Hepatic stellate cell (primary cell): ENCODE results near the gene SCAMP1.
A peak's percentile ranks its signal among the peaks of the same experiment; 100 is the strongest.
"Not testable (repeated sequence)": the region's sequence is repeated elsewhere in the genome, so short reads cannot be mapped to it uniquely, and the experiment has no call there.

Source experiments
- DNase-seq: peaks from one replicate; pipeline ENCODE4 v3.0.0; 2011; ENCODE audit warnings: low spot score

Gene SCAMP1

GRCh38 chr5:78429332-78429980, 69.0 kb downstream of the SCAMP1 start:
- no peak for DNase-seq

DNA sequence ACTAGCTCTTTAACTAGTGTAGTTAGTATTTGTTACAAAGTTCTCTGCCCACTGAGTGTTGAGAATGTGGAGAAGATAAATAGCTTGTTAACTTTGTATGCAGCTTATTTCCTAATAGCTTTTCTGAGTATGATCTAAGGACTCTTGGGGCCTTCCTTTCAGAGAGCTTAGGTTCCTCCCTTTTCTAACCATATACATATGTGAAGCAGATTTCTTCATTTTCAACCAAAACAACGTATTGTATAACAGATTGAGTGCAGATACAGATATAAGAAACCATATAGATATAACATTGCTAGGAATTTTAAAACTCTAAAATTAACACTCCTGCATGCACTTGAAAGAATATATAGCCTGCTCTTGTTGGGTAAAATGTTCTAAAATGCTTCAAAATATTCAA, 70.4 kb downstream of the SCAMP1 start:
- no peak for DNase-seq

DNA sequence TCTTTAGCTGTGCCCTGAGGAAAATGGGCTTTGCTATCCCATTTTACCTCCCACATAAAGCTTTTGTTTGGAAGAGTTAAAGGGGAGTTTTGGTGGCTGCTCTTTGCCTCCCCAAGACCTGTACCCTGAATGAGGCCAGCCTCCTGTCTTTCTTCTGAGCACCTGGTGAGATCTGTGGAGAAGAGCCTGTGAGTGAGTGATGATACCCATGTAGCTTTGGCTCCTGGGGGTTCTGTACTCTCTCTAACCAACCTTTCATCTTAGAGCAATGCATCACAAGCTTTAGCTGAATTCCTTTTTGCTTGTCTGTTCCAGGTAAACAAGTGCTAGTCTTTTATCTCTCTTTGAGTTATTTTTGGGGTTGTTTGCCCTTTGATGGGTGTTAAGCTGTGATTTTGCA, 73.6 kb downstream of the SCAMP1 start:
- no peak for DNase-seq

- no peak for DNase-seq
Measured at GRCh38 chr5:78447775-78448424, 87.5 kb downstream of the SCAMP1 start.

GRCh38 chr5:78449103-78449502, 88.7 kb downstream of the SCAMP1 start:
- DNase-seq = no peak

DNA sequence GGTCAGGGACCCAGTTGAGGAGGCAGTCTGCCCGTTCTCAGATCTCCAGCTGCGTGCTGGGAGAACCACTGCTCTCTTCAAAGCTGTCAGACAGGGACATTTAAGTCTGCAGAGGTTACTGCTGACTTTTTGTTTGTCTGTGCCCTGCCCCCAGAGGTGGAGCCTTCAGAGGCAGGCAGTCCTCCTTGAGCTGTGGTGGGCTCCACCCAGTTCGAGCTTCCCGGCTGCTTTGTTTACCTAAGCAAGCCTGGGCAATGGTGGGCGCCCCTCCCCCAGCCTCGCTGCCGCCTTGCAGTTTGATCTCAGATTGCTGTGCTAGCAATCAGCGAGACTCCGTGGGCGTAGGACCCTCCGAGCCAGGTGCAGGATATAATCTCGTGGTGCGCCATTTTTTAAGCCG, 97.1 kb downstream of the SCAMP1 start:
- DNase-seq = not testable (repeated sequence)

DNA sequence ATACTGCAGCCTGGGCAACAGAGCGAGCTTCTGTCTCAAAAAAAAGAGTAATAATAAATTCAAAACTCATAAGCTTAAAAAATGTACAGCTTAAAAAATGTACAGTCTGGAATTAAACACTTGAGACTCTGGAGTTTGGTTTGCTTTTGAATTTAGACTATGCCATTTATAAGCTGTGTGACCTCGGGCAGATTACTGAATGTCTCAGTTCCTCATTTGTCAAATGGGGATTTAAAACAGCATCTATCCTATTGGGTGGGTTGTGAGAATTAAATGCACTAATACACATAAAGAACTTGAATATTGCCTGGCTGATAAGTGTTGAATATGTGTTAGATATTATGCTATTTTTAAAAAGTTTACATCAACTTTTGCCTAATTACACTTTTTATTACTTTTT, 98.4 kb downstream of the SCAMP1 start:
- DNase-seq = no peak

DNA sequence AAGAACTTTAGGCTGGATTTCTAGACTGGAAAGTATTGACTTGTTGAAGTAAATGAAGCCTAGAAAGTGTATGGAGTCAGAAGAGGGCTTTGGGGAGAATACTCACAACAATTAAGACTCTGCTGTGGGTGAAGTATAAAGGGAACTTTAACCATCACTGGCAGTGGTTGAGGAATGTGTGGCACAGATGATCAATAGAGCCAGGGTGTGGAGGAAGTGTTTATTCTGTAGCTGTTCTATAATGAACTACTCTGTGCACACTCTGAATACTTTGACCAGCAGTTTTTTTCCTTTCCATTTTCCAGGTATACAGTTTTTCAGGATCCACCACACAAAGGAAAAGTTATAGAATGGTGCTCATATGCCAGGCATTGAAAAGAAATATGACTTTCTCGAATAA, 106.7 kb downstream of the SCAMP1 start:
- DNase-seq = no peak

GRCh38 chr5:78467752-78468357, 107.4 kb downstream of the SCAMP1 start:
- DNase-seq = peak; percentile 16

- no peak for DNase-seq
Measured at GRCh38 chr5:78471896-78472295, 111.5 kb downstream of the SCAMP1 start.

- DNase-seq = no peak
Measured at GRCh38 chr5:78472469-78473106, 112.2 kb downstream of the SCAMP1 start.

- no peak for DNase-seq
Measured at GRCh38 chr5:78473751-78474150, 113.3 kb downstream of the SCAMP1 start.

DNA sequence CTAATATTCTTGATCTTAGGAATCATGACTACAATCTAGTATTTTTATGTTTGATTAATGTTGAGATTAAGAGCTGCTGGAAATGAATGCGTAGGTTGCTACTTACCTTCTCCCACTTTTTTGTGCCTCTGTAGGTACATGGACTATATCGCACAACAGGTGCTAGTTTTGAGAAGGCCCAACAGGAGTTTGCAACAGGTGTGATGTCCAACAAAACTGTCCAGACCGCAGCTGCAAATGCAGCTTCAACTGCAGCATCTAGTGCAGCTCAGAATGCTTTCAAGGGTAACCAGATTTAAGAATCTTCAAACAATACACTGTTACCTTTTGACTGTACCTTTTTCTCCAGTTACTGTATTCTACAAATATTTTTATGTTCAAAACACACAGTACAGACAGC, 115.0 kb downstream of the SCAMP1 start:
- DNase-seq = no peak

DNA sequence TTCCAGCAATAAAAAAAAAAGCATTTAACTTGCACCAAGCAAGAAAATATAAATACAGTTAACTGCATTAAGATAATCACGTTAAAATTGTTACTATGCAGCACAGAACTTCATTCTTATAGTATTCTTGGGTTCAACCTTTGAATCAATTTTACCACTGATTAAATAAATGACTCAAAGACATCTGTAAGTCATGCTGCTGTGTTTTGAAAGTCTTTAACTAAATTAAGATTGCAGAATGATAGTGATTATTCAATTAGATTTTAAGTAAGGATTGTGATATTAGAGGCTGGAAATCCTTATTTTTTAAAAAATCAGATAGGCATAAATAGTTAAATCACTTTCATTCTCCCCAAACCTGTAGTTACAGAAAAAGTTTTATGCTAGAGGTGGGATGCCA, 116.4 kb downstream of the SCAMP1 start:
- DNase-seq = no peak

DNA sequence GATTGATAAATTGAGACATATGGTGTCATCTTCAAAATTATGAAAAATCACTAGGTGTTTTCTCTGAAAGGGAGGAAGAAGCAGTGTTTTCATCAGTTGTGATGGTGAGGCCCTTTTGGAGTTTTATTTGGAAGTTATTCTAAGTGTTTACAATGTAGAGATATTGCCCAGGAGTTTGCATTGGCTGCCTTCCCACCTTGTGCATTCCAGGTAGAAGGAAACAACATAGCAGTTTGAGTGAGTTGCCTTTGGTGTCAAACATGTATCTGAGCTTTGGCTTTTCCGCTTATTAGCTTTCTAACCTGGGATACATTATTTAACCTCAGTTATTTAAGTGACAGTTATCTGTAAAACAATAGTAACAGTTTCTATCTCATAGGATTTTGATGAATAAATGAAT, 122.5 kb downstream of the SCAMP1 start:
- DNase-seq = no peak

- no peak for DNase-seq
Measured at GRCh38 chr5:78483809-78484521, 123.5 kb downstream of the SCAMP1 start.

DNA sequence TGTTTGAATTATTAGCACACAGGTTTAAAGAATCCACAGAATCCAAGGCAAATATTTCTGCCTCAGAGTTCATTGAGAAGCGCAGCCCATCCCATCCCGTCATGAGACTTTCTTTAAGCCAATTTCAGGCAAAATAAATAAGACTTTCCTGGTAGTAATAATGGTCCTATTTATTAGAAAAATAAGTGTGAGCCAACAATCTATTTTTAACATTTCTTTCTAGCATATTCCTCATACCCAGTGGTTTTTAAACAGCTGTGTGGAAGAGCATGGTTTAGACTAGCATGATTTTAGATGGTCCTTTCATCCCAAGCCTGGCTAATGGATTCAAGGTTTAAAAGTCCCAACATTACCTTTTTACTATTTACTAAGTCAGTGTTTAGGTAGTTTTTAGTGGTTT, 125.8 kb downstream of the SCAMP1 start:
- DNase-seq = no peak

GRCh38 chr5:78487846-78488245, 127.4 kb downstream of the SCAMP1 start:
- DNase-seq = no peak

DNA sequence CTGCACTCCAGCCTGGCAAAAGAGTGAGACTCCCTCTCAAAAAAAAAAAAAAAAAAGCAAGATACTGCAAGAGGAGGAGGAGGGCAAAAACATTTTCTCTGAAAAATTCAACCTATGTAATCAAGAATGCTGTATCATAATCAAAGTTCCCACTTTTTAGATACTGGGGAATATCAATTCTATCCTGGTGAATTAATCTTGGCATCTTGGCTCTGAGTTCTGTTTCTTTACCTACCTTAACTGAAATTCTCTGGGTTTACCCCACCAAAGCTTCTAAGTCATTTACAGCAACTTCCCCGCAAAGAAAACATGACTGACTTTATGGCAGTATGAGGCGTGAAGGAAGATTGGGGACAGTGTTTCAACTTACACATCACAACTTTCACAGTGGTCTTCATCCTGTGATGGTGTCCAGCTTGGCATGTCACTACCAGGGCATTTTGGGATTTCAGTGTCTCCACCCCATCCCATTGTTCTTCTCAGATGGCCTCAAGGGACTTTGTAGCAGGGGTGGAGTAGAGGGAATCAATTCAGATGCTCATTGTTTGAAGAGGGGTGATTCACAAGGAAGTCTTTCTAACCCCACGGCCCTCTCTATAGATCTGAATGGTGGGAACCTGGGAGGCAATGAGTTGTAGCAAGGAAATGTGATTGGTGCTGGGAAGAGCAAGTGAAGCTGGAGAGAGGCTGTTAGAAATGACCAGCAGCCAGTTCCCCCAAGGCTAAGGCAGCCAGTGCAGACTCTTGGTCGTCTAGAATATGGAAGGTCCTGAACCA, 130.5 kb downstream of the SCAMP1 start:
- no peak for DNase-seq

GRCh38 chr5:78492224-78492623, 131.8 kb downstream of the SCAMP1 start:
- DNase-seq = no peak

GRCh38 chr5:78492650-78493049, 132.2 kb downstream of the SCAMP1 start:
- DNase-seq = no peak

DNA sequence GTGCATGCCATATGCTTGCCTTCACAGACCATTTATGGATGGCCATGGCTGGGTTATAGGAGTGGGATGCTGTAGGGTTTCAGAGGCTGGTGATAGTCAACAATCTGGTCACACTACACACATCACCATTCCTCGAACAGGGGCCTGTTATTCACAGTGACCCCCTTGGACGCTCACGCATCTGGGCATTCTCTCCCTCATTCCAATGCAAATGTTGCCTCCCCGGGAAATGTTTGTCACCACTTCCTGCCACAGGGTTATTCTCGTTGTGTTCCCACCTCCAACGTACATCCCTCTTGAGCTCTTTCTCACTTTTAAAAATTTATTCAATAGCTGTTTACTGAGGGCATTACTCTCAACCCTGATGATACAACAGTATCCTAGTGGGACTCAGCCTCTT, 135.4 kb downstream of the SCAMP1 start:
- no peak for DNase-seq
